ENCODE results near the gene TRAPPC3L.

DNA sequence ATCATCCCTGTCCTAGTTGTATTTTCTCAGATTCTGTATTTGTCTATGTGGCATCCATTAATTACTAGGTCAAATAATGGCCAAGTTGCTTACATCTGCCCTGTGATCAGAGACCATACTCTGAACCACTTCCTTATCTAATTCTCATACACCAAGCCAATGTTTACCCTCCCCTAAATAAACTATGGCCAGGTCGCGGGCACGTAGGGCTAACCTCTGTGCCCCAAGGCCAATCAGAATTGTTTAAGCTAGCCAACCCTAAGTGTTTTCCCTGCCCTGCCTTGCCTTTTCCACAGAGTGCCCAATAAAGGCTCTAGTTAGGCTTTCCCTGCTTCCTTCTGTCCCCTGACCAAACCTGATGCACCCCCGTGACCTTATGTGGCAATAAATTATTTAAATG lies 5.3 kb upstream of the TRAPPC3L start:
- TF ChIP-seq POLR2AphosphoS5 (IDR thresholded peaks at IDR 0.05; ENCODE audit: low read depth, low read length) (no peak), EZH2phosphoT487 (IDR thresholded peaks at IDR 0.05; ENCODE audit: borderline replicate concordance, low read depth) (no peak), PBX3 (IDR thresholded peaks at IDR 0.05) (no peak)
